ENCODE results near the gene PTPRE. TPM values are rescaled to one million over a fixed set of nuclear protein-coding genes. Genes with fewer than 3 reads are reported as not detected.
A peak's percentile ranks its signal among the peaks of the same experiment; 100 is the strongest.

Gene PTPRE
- total RNA-seq, 1 donor from 2014 or later: 33.6 TPM

- Mint-ChIP-seq H3K4me1 (peaks cover 49% of the 10 kb centered on the region), H3K36me3 (ENCODE audit: low read depth) (peaks cover 64% of the 10 kb centered on the region), H3K4me3 (no peak overlapping the region), H3K27me3 (no peaks in the 10 kb centered on the region), H3K27ac (peak overlapping the region; percentile 30), H3K9me3 (no peaks in the 10 kb centered on the region)
- DNase-seq: no peak
- intact Hi-C loops (cut with micrococcal nuclease): no loop called here
Observed at GRCh38 chr10:128098631-128099030, 191.7 kb downstream of the PTPRE start.

- H3K4me3 Mint-ChIP-seq: no peak overlapping the region
- intact Hi-C loops (cut with micrococcal nuclease): no loop called here
- DNase-seq: no peak
- peak overlapping the region; percentile 14 for H3K27ac Mint-ChIP-seq
- H3K9me3 Mint-ChIP-seq: no peaks in the 10 kb centered on the region
- H3K27me3 Mint-ChIP-seq: no peaks in the 10 kb centered on the region
- H3K4me1 Mint-ChIP-seq: peaks cover 56% of the 10 kb centered on the region
- H3K36me3 Mint-ChIP-seq (ENCODE audit: low read depth): peaks cover 70% of the 10 kb centered on the region
Observed at GRCh38 chr10:128099901-128100300, 193.0 kb downstream of the PTPRE start.

GRCh38 chr10:128101901-128102300, 195.0 kb downstream of the PTPRE start:
- Mint-ChIP-seq H3K4me1 (peaks cover 42% of the 10 kb centered on the region), H3K27ac (no peak overlapping the region), H3K36me3 (ENCODE audit: low read depth) (peaks cover 60% of the 10 kb centered on the region), H3K9me3 (no peaks in the 10 kb centered on the region), H3K4me3 (no peak overlapping the region), H3K27me3 (no peaks in the 10 kb centered on the region)
- intact Hi-C loops (cut with micrococcal nuclease): no loop called here
- DNase-seq: no peak

- H3K4me1 Mint-ChIP-seq: peaks cover 39% of the 10 kb centered on the region
- no peaks in the 10 kb centered on the region for H3K27me3 Mint-ChIP-seq
- peak overlapping the region; percentile 74 for H3K27ac Mint-ChIP-seq
- intact Hi-C loops (cut with micrococcal nuclease): no loop called here
- H3K9me3 Mint-ChIP-seq: no peaks in the 10 kb centered on the region
- peaks cover 55% of the 10 kb centered on the region for H3K36me3 Mint-ChIP-seq (ENCODE audit: low read depth)
- H3K4me3 Mint-ChIP-seq: peak overlapping the region; percentile 52
- DNase-seq: no peak
Observed at GRCh38 chr10:128102480-128103228, 195.8 kb downstream of the PTPRE start.

- intact Hi-C loops (cut with micrococcal nuclease): no loop called here
- H3K9me3 Mint-ChIP-seq: no peaks in the 10 kb centered on the region
- H3K27me3 Mint-ChIP-seq: no peaks in the 10 kb centered on the region
- H3K27ac Mint-ChIP-seq: peak overlapping the region; percentile 74
- H3K4me1 Mint-ChIP-seq: peaks cover 33% of the 10 kb centered on the region
- DNase-seq: peak; percentile 65
- peaks cover 49% of the 10 kb centered on the region for H3K36me3 Mint-ChIP-seq (ENCODE audit: low read depth)
- peak overlapping the region; percentile 52 for H3K4me3 Mint-ChIP-seq
Observed at GRCh38 chr10:128103229-128103714, 196.4 kb downstream of the PTPRE start.

- H3K36me3 Mint-ChIP-seq (ENCODE audit: low read depth): peaks cover 38% of the 10 kb centered on the region
- H3K4me3 Mint-ChIP-seq: no peak overlapping the region
- H3K9me3 Mint-ChIP-seq: no peaks in the 10 kb centered on the region
Observed at GRCh38 chr10:128105383-128105782, 198.5 kb downstream of the PTPRE start.

GRCh38 chr10:128109707-128110106, 202.8 kb downstream of the PTPRE start:
- H3K9me3 Mint-ChIP-seq: no peaks in the 10 kb centered on the region
- no peaks in the 10 kb centered on the region for H3K27me3 Mint-ChIP-seq
- no peak overlapping the region for H3K4me3 Mint-ChIP-seq
- peaks cover 41% of the 10 kb centered on the region for H3K36me3 Mint-ChIP-seq (ENCODE audit: low read depth)
- intact Hi-C loops (cut with micrococcal nuclease): no loop called here
- H3K27ac Mint-ChIP-seq: no peak overlapping the region
- DNase-seq: no peak
- peaks cover 12% of the 10 kb centered on the region for H3K4me1 Mint-ChIP-seq

More at GRCh38 chr10:128105383-128105782, 198.5 kb downstream of the PTPRE start:
- intact Hi-C loops (cut with micrococcal nuclease): no loop called here
- no peaks in the 10 kb centered on the region for H3K27me3 Mint-ChIP-seq
- no peak for DNase-seq
- peaks cover 26% of the 10 kb centered on the region for H3K4me1 Mint-ChIP-seq
- peak overlapping the region; percentile 61 for H3K27ac Mint-ChIP-seq

- Mint-ChIP-seq H3K27me3 (no peaks in the 10 kb centered on the region), H3K4me1 (peaks cover 9% of the 10 kb centered on the region), H3K36me3 (ENCODE audit: low read depth) (peaks cover 46% of the 10 kb centered on the region), H3K9me3 (no peaks in the 10 kb centered on the region), H3K27ac (no peak overlapping the region), H3K4me3 (no peak overlapping the region)
- no peak for DNase-seq
- intact Hi-C loops (cut with micrococcal nuclease): no loop called here
Observed at GRCh38 chr10:128110339-128110738, 203.4 kb downstream of the PTPRE start.

- H3K27ac Mint-ChIP-seq: peak overlapping the region; percentile 39
- no peak for DNase-seq
- peaks cover 15% of the 10 kb centered on the region for H3K4me1 Mint-ChIP-seq
- H3K9me3 Mint-ChIP-seq: no peaks in the 10 kb centered on the region
- H3K36me3 Mint-ChIP-seq (ENCODE audit: low read depth): peaks cover 57% of the 10 kb centered on the region
- H3K4me3 Mint-ChIP-seq: no peak overlapping the region
- intact Hi-C loops (cut with micrococcal nuclease): no loop called here
- H3K27me3 Mint-ChIP-seq: no peaks in the 10 kb centered on the region
Observed at GRCh38 chr10:128111696-128112095, 204.8 kb downstream of the PTPRE start.

- no peak overlapping the region for H3K27ac Mint-ChIP-seq
- H3K4me3 Mint-ChIP-seq: no peak overlapping the region
- H3K4me1 Mint-ChIP-seq: peaks cover 15% of the 10 kb centered on the region
- no peaks in the 10 kb centered on the region for H3K9me3 Mint-ChIP-seq
- H3K36me3 Mint-ChIP-seq (ENCODE audit: low read depth): peaks cover 64% of the 10 kb centered on the region
- H3K27me3 Mint-ChIP-seq: no peaks in the 10 kb centered on the region
- no peak for DNase-seq
- intact Hi-C loops (cut with micrococcal nuclease): no loop called here
Observed at GRCh38 chr10:128113026-128113425, 206.1 kb downstream of the PTPRE start.

- Mint-ChIP-seq H3K4me1 (peaks cover 21% of the 10 kb centered on the region), H3K4me3 (no peak overlapping the region), H3K9me3 (no peaks in the 10 kb centered on the region), H3K36me3 (ENCODE audit: low read depth) (peaks cover 75% of the 10 kb centered on the region), H3K27me3 (no peaks in the 10 kb centered on the region), H3K27ac (no peak overlapping the region)
- intact Hi-C loops (cut with micrococcal nuclease): no loop called here
- no peak for DNase-seq
Observed at GRCh38 chr10:128114901-128115300, 208.0 kb downstream of the PTPRE start.

GRCh38 chr10:128115356-128115755, 208.5 kb downstream of the PTPRE start:
- H3K36me3 Mint-ChIP-seq (ENCODE audit: low read depth): peaks cover 74% of the 10 kb centered on the region
- intact Hi-C loops (cut with micrococcal nuclease): no loop called here
- H3K27me3 Mint-ChIP-seq: no peaks in the 10 kb centered on the region
- H3K9me3 Mint-ChIP-seq: no peaks in the 10 kb centered on the region
- no peak overlapping the region for H3K4me3 Mint-ChIP-seq
- peaks cover 25% of the 10 kb centered on the region for H3K4me1 Mint-ChIP-seq
- DNase-seq: no peak
- H3K27ac Mint-ChIP-seq: no peak overlapping the region

- intact Hi-C loops (cut with micrococcal nuclease): no loop called here
- peaks cover 32% of the 10 kb centered on the region for H3K4me1 Mint-ChIP-seq
- H3K36me3 Mint-ChIP-seq (ENCODE audit: low read depth): peaks cover 74% of the 10 kb centered on the region
- no peaks in the 10 kb centered on the region for H3K9me3 Mint-ChIP-seq
- no peaks in the 10 kb centered on the region for H3K27me3 Mint-ChIP-seq
- DNase-seq: no peak
- H3K4me3 Mint-ChIP-seq: no peak overlapping the region
- H3K27ac Mint-ChIP-seq: no peak overlapping the region
Observed at GRCh38 chr10:128116187-128116586, 209.3 kb downstream of the PTPRE start.

- no peak for DNase-seq
- Mint-ChIP-seq H3K27me3 (no peaks in the 10 kb centered on the region), H3K4me3 (no peak overlapping the region), H3K27ac (no peak overlapping the region), H3K4me1 (peaks cover 32% of the 10 kb centered on the region), H3K36me3 (ENCODE audit: low read depth) (peaks cover 70% of the 10 kb centered on the region), H3K9me3 (no peaks in the 10 kb centered on the region)
- intact Hi-C loops (cut with micrococcal nuclease): no loop called here
Observed at GRCh38 chr10:128116851-128117615, 210.1 kb downstream of the PTPRE start.

Measured in activated CD4-positive, alpha-beta T cell treated with anti-CD3 and anti-CD28 coated beads, Interleukin-2, amount 10 ng/mL, durations not matched to agents 24 days and 14 days (primary cell).